GM21381 (cell line): Measurements from ENCODE around the gene PGRMC2.

Experiments used
- ATAC-seq: cut with Tn5 transposase; IDR thresholded peaks from one replicate; pipeline ENCODE4 v1.9.1; 2021; ENCODE audit warnings: mild to moderate bottlenecking, moderate library complexity; ENCODE audit not compliant: unreplicated experiment

Gene PGRMC2, protein sequence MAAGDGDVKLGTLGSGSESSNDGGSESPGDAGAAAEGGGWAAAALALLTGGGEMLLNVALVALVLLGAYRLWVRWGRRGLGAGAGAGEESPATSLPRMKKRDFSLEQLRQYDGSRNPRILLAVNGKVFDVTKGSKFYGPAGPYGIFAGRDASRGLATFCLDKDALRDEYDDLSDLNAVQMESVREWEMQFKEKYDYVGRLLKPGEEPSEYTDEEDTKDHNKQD

DNA sequence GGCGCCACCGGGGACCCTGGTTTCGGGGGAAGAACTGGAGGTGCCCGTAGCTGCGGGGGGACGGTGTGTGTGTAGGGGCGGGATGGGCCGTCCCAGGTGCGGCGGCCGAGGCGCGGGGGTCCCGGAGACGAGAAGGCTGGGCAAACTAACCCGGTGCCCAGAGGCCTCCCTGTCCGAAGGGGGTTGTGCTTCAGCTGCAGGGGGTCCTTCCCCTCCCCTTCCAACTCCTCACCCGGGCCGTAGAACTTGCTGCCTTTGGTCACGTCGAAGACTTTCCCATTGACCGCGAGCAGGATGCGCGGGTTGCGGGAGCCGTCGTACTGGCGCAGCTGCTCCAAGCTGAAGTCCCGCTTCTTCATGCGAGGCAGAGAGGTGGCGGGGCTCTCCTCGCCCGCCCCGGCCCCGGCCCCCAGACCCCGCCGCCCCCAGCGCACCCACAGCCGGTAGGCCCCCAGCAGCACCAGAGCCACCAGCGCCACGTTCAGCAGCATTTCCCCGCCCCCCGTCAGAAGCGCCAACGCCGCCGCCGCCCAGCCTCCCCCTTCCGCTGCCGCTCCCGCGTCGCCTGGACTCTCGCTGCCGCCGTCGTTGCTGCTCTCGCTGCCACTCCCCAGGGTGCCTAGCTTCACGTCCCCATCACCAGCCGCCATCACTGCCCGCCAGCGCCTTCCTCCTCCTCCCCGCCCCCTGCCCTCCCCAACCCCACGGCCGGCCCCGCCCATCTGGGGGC, at the start of gene PGRMC2:
Gene PGRMC2, minus strand, starts transcription at position 673 of the 730 bp plus-strand sequence. Its CDS starts 23 bp downstream, at position 650.
- peak; percentile 0 for ATAC-seq

DNA sequence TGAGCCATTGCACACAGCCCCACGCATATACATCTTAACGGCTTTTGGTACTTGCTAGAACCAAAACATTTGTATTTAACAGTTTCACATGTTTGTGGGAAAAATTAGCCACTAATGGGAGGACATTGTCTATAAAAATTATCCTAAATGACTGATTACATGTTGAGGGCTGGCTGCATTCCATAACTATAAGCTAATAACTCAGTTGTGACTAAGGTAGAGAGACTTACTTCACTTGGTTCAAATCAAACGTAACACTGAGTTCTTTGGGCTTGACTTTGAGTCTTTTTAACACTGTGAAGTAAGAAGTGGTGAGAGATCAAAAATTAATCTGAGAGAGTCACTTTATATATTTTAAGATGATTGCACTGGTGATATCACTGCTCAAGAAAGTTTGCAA, 47.9 kb upstream of the PGRMC2 start:
- ATAC-seq = no peak

DNA sequence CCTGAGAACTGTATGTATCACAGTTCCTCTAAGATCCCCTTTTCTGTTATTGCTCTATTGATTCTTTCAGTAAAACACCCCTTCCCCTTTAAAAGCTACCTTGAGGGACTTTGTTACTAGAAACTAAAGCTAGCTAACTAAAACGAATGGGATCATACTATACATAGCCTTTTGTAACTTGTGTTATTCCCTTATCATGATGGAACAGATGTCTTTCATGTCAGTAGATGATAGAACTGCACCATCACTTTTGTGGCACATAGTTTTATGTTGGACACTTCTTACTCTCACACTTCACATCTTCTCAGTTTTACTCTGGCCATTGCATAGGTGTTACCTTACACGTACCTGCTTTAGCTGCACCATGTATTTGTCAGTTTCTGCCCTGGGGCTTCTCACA, 46.6 kb upstream of the PGRMC2 start:
- no peak for ATAC-seq

DNA sequence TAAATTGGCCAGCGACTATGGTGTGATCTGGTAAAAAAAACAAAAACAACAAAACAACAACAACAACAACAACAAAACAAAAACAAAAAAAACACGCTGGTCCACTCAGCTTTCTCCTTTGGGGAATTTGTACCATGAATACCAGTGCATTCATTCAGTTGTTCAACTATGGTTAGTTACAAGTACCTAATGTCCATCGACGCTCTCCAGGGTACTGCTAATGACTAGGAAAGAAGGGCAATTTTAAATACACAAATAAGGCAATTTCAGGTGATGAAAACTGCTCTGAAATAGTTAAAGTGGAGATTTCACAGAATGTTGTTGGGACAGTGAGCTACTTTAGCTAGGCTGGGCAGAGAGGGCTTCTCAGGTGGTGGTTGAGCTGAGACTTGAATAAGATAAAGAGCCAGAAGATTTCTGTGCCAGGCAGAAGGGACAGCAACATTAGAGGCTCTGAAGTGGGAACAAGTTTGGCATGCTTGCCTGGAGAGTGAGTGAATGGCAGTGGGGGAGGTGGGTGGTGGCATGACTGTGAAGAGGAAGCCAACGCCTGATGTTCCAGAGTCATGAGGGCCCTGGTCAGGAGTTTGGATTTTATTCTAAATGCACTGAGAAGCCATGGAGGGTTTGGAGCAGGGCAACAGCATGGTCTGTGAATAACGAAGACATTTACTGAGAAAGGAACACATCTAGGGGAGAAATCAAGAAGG, 45.9 kb upstream of the PGRMC2 start:
- ATAC-seq = no peak

DNA sequence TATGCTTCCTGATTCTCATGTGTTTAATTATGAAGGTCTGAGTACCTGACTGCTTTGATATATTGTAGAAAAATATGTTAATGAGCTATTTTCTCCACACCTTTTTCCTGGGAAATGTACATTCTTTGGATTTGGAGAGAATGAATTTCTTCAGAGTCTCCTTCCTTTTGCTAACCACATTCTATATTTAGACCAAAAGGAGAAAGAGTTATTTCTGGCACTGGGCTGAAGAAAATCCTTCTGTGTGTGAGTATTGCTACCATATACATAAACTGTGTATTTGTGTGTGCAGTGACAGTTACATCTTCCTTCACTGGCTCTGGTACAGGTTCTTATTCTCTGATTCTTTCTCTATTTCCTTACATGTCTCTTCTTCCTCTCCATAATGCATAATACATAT, 44.5 kb upstream of the PGRMC2 start:
- no peak for ATAC-seq

DNA sequence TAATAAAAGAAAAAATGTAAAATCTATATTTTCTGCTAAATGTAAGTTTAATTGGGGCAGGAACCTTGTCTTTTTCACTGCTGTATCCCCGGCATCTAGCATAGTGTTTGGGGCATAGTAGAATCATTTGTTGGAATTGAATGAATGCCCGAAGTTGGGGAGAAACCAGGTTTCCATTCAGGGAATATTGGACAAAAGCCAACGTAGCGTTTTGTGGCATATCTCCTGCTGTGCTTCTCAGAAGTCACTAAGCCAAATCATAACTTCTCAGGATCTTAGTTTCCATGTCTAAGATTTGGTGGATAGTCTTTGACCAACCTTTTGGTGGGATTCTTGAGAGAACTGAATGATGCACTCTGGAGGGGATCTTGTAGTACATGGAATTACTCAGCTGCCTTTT, 42.0 kb upstream of the PGRMC2 start:
- ATAC-seq = no peak

DNA sequence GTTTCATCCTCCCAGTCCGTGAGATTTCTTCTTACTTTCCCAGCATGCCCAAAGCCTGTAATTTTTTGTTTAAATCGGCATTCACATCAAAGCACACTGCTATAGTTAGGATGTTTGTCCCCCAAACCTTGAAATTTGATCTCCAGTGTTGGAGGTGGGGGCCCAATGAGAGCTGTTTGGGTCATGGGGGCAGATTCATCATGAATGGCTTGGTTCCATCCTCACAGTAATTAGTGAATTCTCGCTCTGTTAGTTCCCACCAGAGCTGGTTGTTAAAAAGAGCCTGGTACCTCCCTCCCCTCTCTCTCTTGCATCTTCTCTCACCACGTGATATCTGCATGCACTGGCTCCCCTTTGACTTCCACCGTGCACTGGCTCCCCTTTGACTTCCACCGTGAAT, 40.5 kb upstream of the PGRMC2 start:
- no peak for ATAC-seq

DNA sequence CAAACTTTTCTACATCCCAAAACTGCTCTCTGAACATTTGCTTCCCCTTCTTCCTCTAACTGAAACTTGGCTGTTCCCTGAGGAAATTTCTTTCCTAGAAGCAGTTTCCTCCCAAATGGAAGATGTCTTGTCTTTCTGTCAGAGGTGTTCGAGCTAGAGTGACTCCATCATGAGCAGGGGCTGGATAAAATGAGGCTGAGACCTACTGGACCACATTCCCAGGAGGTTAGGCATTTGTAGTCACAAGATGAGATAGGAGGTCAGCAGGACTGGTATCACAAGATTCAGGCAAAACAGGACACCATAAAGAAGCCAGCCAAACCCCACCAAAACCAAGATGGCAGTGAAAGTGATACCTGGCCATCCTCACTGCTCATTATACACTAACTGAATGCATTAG, 35.8 kb upstream of the PGRMC2 start:
- ATAC-seq = no peak

DNA sequence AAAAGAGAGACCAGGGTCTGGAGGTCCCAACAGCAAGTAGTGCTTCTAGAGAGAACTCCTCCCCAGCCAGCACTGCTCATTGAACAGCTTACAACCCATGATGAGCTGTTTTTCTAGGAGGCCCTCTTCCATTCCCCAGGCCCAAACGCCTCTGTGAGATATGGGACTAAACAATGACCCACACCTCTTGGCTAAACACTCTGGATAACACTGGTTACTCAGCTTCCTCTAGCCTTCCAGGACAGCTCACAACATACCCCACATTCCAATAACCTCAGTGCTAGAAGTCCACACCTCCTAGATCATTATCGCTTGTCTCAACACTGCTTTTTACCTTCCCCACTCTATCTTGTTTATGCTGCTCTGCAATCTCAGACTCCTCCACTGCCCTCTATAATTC, 35.4 kb upstream of the PGRMC2 start:
- no peak for ATAC-seq

DNA sequence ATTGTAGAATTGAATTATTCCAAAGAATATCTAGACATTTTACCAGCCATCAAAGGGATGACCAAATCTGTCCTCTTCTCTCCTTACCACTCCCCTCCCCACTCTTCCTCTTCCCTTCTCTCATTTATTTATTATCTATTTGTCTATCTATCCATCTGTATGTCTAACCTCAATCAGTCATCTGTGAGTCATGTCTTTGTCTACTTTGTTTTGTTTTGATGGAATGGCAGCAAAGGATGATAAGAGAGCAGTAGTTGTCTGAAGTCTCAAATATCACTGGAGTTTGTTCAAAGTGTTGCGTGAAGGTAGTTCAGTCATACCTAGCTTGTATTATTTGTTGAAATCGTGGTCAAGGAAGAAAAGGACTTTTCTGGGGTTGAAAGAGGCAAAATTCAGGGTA, 34.7 kb upstream of the PGRMC2 start:
- no peak for ATAC-seq

DNA sequence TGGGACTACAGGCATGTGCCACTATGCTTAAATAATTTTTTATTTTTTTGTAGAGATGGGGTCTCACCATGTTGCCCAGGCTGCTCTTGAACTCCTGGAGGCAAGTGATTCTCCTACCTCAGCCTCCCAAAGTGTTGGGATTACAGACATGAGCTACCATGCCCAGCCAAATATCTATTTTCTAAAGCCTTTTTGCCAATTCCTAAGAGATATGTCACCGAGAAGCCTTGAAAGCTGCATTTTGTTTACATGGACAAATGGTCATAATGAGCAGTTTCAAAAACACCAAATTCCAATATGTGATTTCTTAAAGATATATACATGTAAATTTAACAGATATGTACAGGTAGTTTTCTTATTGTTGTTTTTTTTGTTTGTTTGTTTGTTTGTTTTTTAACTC, 33.0 kb upstream of the PGRMC2 start:
- ATAC-seq = no peak

DNA sequence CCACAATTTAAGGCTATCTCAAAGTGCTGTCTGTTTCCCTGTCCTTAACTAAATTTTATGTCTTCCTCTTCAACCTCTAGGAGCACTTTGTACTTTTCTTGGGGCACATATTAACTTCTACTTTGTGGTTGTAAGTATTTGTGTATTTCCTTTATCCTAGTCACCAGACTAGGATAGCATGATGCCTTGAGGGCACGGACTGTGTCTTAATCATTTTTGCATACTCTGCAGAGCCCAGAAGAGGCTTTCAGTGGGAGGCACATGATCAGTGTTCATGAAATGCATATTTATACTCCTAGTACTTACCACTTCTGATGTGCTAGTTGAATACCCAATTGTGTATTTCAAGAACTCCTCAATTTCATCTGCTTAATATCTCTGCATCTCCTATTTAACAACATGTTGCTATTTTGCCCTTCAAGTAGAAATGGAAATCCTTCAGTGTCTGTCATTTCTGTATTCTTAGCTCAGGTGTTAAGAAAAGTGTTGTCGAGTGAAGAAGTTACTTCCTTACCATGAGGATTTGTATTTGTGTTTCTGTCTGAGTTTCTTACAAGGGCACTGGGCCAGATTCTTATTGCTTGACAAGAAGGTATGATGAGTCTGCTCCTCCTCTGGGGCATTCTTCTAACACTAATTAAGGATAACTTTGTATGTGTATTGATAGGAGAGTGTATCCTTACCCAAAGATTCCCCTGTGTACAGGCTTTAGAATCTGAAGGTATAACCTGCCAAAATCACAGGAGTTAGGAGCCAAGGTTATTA, 28.3 kb upstream of the PGRMC2 start:
- no peak for ATAC-seq

DNA sequence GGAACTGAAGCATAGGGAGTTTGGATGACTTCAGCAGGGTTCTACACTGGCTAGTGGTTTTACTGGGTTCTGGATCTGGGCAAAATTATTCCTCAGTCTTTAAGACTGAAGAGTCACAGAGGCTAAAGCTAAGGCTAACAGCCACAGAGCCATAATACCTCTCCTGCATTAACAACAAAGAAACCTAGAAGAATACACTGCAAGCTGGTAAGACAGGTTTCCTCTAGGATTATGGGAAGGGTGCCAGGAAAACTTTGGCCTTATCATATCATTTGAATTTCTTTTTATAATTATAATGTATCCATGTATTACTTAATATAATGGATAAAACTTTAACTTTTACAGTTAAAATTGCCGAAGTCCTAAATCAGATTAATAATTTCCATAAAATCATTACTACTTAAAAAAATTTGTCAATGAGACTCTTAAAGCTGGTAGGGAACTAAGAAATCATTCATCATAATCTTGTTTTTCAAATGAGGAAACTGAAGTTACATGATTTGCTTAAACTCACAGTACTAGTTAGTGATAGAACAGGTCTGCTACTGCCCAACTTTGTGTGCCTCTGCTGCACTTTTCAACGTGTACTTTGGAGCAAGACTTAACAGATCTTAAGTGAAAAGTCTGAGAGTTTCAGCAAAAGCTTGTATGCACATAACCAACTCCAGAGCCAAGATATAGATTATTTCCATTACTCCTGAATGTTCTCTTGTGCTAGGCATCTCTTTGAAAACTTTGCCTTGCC, 24.2 kb upstream of the PGRMC2 start:
- no peak for ATAC-seq

DNA sequence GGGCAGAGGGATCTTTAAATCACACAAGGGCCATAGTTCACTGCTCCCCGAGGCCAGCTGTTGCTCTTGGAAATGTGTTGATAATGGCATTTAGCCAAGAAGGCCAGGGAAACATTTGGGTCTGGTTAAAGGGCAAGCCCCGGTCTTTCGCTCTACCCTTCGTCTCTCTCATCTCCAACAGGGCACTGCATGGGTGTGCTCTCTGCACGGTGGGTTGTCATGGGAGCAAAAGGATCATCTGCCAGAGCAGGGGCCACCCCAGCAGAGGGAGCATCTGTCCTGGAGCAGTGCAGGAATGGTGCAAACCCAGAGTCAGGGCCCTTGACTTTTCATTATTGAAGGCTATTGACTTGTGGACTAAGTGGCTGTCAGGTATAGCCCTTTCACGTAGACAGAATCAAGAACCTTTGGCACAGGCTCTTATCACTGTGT, 22.7 kb upstream of the PGRMC2 start:
- no peak for ATAC-seq

DNA sequence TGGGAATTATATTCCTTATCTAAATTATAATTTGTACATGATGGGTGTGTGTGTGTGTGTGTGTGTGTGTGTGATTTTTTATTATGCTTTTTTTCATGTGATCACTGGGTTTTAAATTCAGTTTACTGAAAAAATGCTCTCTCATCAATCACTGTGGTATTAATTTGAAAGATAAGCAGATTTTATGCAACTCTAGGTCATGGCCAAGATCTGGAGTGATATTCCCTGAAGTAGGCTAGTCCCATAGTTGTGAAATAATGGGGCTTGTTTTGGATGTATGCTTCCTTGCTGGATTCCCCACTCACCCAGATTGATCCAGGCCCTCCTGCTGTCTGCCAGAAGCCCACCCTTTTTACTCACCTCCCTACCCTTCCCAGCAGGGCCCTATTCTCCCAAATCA, 22.0 kb upstream of the PGRMC2 start:
- ATAC-seq = no peak

DNA sequence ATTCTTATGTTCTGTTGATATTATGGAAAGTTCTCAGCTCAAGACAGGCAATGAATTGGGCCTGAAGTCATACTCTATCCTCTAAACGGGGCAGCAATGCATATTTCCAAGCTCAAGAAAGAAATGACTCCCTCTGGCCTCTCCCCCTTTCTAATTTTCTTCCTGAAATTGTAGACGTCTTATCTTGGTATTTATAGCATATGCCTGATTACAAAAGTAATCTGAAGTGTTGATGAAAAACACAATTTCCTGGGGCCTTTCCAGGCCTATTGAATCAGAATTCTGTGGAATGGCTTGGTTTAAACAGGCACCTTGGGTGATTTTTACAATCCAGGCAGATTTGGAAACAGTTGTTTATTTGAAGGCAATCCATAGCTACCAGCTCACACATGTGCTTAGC, 21.4 kb upstream of the PGRMC2 start:
- no peak for ATAC-seq

DNA sequence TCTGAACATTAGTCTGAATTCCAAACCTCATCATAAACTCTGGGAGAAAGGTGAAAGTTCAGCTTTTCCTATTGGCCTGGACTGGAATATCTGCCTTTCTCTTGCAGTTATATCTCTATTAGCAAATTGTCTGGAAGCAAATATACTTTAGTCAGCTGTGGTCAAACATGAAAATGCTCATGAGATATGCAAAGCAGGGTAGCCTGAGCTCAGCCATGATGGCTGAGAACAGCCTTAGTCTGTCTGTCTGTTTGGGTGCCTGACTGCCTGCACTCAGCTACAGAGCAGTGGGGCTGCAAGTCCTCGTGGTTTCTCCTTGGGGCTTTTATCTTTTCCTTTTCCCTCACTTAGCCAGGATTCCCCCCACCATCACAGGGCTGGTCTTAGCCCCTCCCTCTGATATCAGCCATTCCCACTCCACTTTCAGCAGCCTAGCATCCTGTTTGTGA, 19.5 kb upstream of the PGRMC2 start:
- peak; percentile 65 for ATAC-seq

DNA sequence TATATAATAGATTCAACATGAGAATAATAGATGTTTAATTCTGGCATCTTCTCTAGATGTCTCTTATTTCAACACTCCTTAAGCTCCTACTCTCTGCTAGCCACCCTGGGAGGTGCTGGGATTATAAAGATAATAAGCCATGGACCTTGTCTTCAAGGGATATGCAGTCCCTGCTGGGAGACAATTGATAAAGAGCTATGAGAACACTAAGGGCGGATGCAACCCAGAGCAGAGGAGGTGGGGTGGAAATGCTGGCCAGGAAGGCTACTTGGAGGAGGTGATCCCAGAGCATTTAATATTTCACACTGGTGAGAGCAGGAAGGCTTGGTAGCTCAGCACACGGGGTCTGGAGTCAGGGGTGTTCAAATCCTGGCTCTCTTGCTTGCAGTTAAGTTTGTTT, 18.3 kb upstream of the PGRMC2 start:
- no peak for ATAC-seq

DNA sequence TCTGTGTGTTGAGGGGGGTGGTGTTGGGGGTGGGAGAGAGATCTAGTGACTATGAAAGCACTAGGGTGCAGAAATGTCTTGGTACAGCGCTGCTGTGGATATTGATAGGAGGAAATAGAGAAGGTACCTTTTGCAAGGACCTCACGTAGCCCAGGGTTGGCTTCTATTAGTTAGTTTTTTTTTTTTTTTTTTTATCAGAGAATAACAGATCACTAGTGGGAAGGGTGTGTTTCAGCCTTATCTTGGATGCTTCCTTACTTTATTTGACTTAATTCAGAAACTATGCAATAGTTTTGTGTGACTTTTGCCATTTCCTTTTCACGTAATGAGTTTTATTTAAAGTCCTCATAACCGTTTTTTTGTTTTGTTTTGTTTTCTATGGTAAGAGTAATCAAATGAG, 16.4 kb upstream of the PGRMC2 start:
- ATAC-seq = no peak

DNA sequence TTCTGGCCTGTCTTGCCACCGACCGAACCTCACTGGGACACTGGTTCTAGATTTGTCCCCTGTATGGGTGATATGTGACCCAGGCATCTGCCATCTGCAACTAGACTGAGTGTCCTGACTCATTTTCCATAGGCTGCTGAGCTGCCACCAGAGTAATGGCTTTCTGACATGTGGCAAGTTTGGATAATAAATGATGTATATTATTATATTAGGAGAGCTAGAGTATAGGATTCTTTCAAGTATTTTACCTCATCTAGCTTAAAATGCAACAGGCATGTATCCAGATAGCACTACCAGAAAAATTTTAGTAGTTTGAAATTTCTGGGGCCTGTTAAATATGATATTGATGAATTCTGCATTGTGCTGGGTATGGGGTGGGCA, 15.8 kb upstream of the PGRMC2 start:
- no peak for ATAC-seq

DNA sequence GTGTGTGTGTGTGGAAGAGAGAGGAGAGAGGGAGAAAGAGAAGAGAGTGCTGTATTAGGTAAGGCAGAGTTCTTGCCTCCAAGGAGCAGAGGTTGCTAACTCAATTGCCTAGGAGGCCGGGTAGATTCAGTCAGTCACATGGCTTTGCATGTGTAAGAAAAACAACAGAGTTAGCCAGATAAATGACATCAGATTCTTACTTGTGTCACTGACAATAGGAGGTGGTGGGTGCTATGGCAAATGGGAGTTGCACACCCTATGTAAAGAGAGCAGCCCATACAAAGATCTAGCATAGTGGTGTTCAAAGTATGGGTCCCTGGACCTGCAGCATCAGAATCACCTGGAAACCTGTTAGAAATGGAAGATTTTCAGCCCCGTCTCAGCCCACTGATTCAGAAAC, 14.4 kb upstream of the PGRMC2 start:
- no peak for ATAC-seq
